ENCODE data around the gene DNAI2.

DNA sequence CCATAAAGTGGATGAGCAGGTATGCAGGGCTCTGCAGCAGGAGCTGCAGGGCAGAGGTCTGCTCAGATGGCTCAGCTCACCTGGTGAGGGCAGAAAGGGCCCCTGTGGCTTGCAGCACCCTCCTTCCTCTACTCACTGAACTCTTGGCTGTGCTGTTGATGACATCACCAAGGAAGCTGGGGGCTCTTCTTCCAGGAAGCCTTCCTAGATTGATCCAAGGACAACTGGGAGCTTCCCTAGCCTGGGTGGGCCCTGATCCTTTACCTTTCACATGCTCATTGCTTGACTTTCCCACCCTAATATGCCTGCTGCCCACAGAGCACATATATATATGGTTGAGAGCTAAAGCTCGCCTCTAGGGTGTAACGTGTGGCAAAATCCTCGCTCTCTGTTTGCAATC is 54.5 kb downstream of the DNAI2 start:
- TF ChIP-seq, protein P1, sequence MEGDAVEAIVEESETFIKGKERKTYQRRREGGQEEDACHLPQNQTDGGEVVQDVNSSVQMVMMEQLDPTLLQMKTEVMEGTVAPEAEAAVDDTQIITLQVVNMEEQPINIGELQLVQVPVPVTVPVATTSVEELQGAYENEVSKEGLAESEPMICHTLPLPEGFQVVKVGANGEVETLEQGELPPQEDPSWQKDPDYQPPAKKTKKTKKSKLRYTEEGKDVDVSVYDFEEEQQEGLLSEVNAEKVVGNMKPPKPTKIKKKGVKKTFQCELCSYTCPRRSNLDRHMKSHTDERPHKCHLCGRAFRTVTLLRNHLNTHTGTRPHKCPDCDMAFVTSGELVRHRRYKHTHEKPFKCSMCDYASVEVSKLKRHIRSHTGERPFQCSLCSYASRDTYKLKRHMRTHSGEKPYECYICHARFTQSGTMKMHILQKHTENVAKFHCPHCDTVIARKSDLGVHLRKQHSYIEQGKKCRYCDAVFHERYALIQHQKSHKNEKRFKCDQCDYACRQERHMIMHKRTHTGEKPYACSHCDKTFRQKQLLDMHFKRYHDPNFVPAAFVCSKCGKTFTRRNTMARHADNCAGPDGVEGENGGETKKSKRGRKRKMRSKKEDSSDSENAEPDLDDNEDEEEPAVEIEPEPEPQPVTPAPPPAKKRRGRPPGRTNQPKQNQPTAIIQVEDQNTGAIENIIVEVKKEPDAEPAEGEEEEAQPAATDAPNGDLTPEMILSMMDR (tag by site-specific recombination; IDR thresholded peaks at IDR 0.05), result no peak
- TF ChIP-seq ZNF768 (tag by site-specific recombination; IDR thresholded peaks at IDR 0.05), result no peak
- no peak for TF ChIP-seq ZNF184 (tag by site-specific recombination; IDR thresholded peaks at IDR 0.05)
- TF ChIP-seq ZNF677 (tag by site-specific recombination; IDR thresholded peaks at IDR 0.05), result no peak
- TF ChIP-seq ZBTB8A (tag by site-specific recombination; IDR thresholded peaks at IDR 0.05), result no peak
- no peak for TF ChIP-seq ZNF341 (tag by site-specific recombination; IDR thresholded peaks at IDR 0.05; ENCODE audit: low read depth)
- TF ChIP-seq ZNF302 (tag by site-specific recombination; IDR thresholded peaks at IDR 0.05; ENCODE audit: low read depth), result no peak
- TF ChIP-seq, protein P2, sequence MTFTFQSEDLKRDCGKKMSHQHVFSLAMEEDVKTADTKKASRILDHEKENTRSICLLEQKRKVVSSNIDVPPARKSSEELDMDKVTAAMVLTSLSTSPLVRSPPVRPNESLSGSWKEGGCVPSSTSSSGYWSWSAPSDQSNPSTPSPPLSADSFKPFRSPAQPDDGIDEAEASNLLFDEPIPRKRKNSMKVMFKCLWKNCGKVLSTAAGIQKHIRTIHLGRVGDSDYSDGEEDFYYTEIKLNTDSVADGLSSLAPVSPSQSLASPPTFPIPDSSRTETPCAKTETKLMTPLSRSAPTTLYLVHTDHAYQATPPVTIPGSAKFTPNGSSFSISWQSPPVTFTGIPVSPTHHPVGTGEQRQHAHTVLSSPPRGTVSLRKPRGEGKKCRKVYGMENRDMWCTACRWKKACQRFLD (tag by site-specific recombination; IDR thresholded peaks at IDR 0.05), result no peak
- TF ChIP-seq EGR2 (tag by site-specific recombination; IDR thresholded peaks at IDR 0.05; ENCODE audit: low read depth), result no peak
- TF ChIP-seq ZNF600 (tag by site-specific recombination; IDR thresholded peaks at IDR 0.05), result no peak
- no peak for TF ChIP-seq YY1 (tag by site-specific recombination; IDR thresholded peaks at IDR 0.05)
- no peak for TF ChIP-seq ZNF202 (tag by site-specific recombination; IDR thresholded peaks at IDR 0.05; ENCODE audit: borderline replicate concordance)
- TF ChIP-seq, protein P3, sequence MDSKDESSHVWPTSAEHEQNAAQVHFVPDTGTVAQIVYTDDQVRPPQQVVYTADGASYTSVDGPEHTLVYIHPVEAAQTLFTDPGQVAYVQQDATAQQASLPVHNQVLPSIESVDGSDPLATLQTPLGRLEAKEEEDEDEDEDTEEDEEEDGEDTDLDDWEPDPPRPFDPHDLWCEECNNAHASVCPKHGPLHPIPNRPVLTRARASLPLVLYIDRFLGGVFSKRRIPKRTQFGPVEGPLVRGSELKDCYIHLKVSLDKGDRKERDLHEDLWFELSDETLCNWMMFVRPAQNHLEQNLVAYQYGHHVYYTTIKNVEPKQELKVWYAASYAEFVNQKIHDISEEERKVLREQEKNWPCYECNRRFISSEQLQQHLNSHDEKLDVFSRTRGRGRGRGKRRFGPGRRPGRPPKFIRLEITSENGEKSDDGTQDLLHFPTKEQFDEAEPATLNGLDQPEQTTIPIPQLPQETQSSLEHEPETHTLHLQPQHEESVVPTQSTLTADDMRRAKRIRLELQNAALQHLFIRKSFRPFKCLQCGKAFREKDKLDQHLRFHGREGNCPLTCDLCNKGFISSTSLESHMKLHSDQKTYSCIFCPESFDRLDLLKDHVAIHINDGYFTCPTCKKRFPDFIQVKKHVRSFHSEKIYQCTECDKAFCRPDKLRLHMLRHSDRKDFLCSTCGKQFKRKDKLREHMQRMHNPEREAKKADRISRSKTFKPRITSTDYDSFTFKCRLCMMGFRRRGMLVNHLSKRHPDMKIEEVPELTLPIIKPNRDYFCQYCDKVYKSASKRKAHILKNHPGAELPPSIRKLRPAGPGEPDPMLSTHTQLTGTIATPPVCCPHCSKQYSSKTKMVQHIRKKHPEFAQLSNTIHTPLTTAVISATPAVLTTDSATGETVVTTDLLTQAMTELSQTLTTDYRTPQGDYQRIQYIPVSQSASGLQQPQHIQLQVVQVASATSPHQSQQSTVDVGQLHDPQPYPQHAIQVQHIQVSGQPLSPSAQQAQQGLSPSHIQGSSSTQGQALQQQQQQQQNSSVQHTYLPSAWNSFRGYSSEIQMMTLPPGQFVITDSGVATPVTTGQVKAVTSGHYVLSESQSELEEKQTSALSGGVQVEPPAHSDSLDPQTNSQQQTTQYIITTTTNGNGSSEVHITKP (tag by site-specific recombination; IDR thresholded peaks at IDR 0.05), result no peak
